ENCODE measurements around the gene RGS7. TPM values are rescaled to one million over a fixed set of nuclear protein-coding genes. Genes with fewer than 3 reads are reported as not detected.

Gene RGS7
- total and polyA plus RNA-seq, 2 of the 8 experiments (the other 6 are each of a cell fraction or from before 2014, with no cell fraction given): 1.6 to 3.0 TPM

GRCh38 chr1:240998024-240998423 is 359.0 kb downstream of the RGS7 start:
- Histone ChIP-seq H3K79me1 (ENCODE audit: low read depth, low read length) (no peaks in the 10 kb centered on the region), H3K27me3 (replicated peaks in 1 of 4; ENCODE audit: control insufficient read depth in 3 of 4, extremely low read depth in 1 of 4, insufficient read depth in 3 of 4, low read length in 3 of 4) (no peaks in the 10 kb centered on the region), H2BK20ac (ENCODE audit: low read length) (no peak overlapping the region), H3K23me2 (ENCODE audit: low read depth, low read length) (no peaks in the 10 kb centered on the region), H3K79me2 (ENCODE audit: control insufficient read depth in 1 of 2, insufficient read depth in 2 of 2, low read length in 2 of 2) (no peaks in the 10 kb centered on the region), H2AFZ (ENCODE audit: low read length) (no peak overlapping the region), H3K18ac (ENCODE audit: extremely low read depth, low read length) (no peak overlapping the region), H2BK15ac (ENCODE audit: low read length) (no peak overlapping the region), H2BK12ac (ENCODE audit: low read depth, low read length) (no peak overlapping the region), H2BK120ac (replicated peaks; ENCODE audit: low read depth, low read length) (no peak overlapping the region), H3K14ac (ENCODE audit: insufficient read length) (no peak overlapping the region), H3K27ac (ENCODE audit: low read depth, low read length) (no peak overlapping the region), H4K5ac (ENCODE audit: insufficient read length, low read depth, low read length) (no peak overlapping the region), H3K36me3 (ENCODE audit: control insufficient read depth in 2 of 4, insufficient read depth in 4 of 4, low read length in 3 of 4) (no peaks in the 10 kb centered on the region), H4K20me1 (replicated peaks in 1 of 2; ENCODE audit: control insufficient read depth in 1 of 2, insufficient read depth in 2 of 2, low read length in 2 of 2) (no peaks in the 10 kb centered on the region), H3K4me2 (ENCODE audit: insufficient read depth in 1 of 2, low read depth in 2 of 2, low read length in 2 of 2) (no peak overlapping the region), H3K4ac (replicated peaks; ENCODE audit: insufficient read length, low read depth, low read length) (no peak overlapping the region), H4K8ac (ENCODE audit: extremely low read depth, insufficient read depth, low read length) (no peak overlapping the region), H3K23ac (ENCODE audit: insufficient read length) (no peak overlapping the region), H4K91ac (replicated peaks; ENCODE audit: insufficient read length, low read length) (no peak overlapping the region), H3K9ac (replicated peaks in 1 of 4; ENCODE audit: extremely low read depth in 1 of 4, low read depth in 3 of 4, low read length in 3 of 4) (no peak overlapping the region), H2BK5ac (ENCODE audit: low read depth, low read length) (no peak overlapping the region), H3K56ac (replicated peaks; ENCODE audit: insufficient read length, low read depth, low read length) (no peak overlapping the region), H3K4me3 (ENCODE audit: extremely low read depth in 1 of 4, insufficient read depth in 2 of 4, low read depth in 3 of 4, low read length in 4 of 4) (no peak overlapping the region), H3K9me3 (ENCODE audit: insufficient read depth in 2 of 2, low read depth in 1 of 2, low read length in 1 of 2) (no peaks in the 10 kb centered on the region), H3K4me1 (replicated peaks in 1 of 4; ENCODE audit: control insufficient read depth in 3 of 4, insufficient read depth in 4 of 4, low read length in 3 of 4) (peaks cover 0 to 3% (median 0%) of the 10 kb centered on the region in 4 experiments; a peak in 1 of 7 replicates), H2AK5ac (ENCODE audit: low read depth, low read length) (no peak overlapping the region)
- CTCF ChIA-PET (ENCODE audit: partially characterized antibody): interaction anchor here (0.6 to 2.2 kb wide), 3 partner anchors 9 to 185 kb away, joined by 3 to 4 read pairs (median 3); no protein-coding TSS in a partner anchor
- POLR2A ChIA-PET (ENCODE audit: partially characterized antibody): interaction anchor here (0.6 kb wide), 1 partner anchor 58 kb away, joined by 5 read pairs; no protein-coding TSS in a partner anchor
- WGBS, 2 experiments (ENCODE audit: extremely low coverage in 1 of 2, insufficient coverage in 1 of 2, insufficient read length in 1 of 2, insufficient replicate concordance in 2 of 2, low coverage in 1 of 2, low lambda C conversion rate in 2 of 2, missing lambda C conversion rate in 1 of 2): 87% methylated on average over 5 of the region's 5 CpGs; no CpG with 5 or more reads in 1 of the 2 experiments
- DNase-seq (ENCODE audit: low read depth in 1 of 2, low spot score in 2 of 2) (no peak), FAIRE-seq (no peak)
- no peak for TF ChIP-seq NANOG (IDR thresholded peaks at IDR 0.05; ENCODE audit: insufficient read depth, low read depth, low read length, poor library complexity, severe bottlenecking)
- no peak for TF ChIP-seq TAF1 (IDR thresholded peaks at IDR 0.05; ENCODE audit: low read depth, low read length)
